GM23248 (cell line): Measurements from ENCODE around the gene DHRS3.

ENCODE experiments used
- EZH2 ChIP-seq: fragments of 200-600 bp; sonication (generic); IDR thresholded peaks from 2 replicates; pipeline ENCODE4 v1.6.1; 2018; ENCODE audit warnings: antibody characterized with exemption, mild to moderate bottlenecking; ENCODE audit not compliant: insufficient read depth, poor library complexity, severe bottlenecking
- EZH2phosphoT487 ChIP-seq: fragments of 200-600 bp; sonication (generic); IDR thresholded peaks from 2 replicates; pipeline ENCODE4 v1.6.1; 2018; ENCODE audit warnings: antibody characterized with exemption, moderate library complexity, mild to moderate bottlenecking, low read depth; ENCODE audit not compliant: insufficient read depth

- no peak for TF ChIP-seq EZH2phosphoT487
- TF ChIP-seq EZH2, result no peak
These were observed 17.7 kb downstream of the DHRS3 start for GRCh38 chr1:12600335-12600734.
